ELR (cell line): ENCODE measurements around the gene MYL5.
"Not testable (repeated sequence)": the region's sequence is repeated elsewhere in the genome, so short reads cannot be mapped to it uniquely, and the experiment has no call there.

Source experiments
- DNase-seq: peaks from one replicate; pipeline ENCODE4 v3.0.0-alpha.2; 2015; ENCODE audit warnings: low read depth

MYL5 gene, protein sequence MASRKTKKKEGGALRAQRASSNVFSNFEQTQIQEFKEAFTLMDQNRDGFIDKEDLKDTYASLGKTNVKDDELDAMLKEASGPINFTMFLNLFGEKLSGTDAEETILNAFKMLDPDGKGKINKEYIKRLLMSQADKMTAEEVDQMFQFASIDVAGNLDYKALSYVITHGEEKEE

DNA sequence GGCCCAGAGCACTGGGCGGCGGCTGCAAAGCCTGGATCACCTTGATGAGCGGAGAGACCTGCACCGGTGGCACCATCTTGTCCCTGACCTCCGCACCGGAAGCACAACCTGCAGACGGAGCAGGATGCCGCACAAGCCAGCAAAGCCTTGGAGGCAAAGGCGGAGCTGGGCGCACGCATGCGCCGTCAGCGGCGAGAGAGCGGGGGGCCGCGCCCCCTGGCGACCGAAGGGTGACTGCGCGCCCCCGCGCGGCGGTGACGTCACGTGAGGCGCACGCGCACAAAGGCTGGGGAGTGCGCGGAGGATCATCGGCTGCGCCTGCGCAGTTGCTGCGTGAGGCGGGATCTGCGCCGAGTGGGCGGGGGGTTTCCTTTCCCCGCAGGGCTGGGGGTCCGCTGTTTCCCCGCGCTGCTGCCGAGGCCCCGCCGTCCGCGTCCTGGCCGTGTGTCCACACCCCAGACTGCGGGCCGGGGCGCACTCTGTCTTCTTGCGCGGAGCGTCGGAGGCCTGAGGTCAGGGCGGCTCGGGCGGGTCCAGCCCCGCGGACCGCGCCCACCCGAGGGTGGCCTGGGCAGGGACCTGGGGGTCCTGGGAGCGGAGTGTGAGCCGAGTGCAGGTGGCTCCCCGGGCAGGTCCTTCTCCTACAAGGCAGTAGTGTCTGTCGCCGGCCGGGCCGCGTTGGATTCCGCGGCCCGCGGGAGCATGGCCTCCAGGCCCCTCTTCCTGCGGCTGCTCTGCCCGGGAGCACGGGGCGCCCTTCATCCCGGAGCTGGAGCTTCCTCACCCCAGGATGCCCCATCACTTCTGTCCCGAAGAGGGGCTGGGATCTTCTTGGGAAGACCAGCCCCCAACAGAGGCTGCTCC is at the start of gene MYL5, which contains the start of gene ATP5ME:
MYL5 (plus strand) TSS at position 371 of the 864 bp plus-strand sequence. CDS start 3,485 bp downstream, outside the sequence.
ATP5ME (minus strand) TSS at position 105 of the 864 bp plus-strand sequence; CDS start at position 76, 29 bp downstream.
- peak; percentile 94 for DNase-seq

DNA sequence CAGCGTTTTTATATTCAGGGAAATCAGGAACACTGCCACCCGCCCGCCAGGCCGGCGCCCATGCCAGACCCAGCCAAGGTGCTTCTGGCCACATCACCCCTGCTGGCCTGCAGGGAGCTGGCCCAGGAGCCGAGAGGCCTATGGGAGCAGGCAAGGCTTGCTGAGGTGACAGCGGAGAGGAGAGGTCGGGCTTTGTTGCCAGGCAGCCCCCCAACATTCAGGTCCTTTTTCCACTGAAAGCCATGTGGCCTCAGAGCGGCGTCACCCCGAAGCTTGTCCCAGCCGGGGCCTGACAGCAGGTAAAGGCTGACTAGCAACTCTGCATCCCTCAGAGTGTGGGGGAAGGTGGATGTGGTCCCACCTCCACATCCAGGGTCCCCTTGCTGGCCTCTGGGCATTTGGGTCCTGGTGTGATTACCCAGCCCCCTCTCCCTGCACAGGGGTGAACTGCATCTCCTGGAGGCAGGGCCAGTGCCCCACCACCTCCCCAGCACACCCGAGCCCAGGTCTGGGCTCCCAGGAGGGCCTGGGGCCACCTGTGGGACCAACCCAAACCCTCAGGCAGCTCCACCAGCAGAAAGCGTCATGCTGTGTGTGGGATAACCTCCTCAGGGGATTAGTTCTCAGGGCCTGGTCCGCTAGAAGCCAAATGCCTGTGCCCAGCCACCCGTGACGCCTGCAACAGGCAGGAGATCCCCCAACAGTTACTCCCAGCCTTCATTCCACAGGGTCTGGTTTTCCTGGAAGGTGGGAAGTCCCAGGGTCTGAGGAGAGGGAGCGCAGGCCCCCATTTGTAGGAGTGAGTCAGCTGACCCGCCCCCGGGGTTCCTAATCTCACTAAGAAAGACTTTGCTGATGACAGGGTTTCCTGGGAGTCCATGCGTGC is 49.4 kb upstream of the MYL5 start, which contains the start of gene PDE6B:
PDE6B (plus strand) TSS at position 869 of the 886 bp plus-strand sequence. CDS start 54 bp downstream, outside the sequence.
- no peak for DNase-seq

DNA sequence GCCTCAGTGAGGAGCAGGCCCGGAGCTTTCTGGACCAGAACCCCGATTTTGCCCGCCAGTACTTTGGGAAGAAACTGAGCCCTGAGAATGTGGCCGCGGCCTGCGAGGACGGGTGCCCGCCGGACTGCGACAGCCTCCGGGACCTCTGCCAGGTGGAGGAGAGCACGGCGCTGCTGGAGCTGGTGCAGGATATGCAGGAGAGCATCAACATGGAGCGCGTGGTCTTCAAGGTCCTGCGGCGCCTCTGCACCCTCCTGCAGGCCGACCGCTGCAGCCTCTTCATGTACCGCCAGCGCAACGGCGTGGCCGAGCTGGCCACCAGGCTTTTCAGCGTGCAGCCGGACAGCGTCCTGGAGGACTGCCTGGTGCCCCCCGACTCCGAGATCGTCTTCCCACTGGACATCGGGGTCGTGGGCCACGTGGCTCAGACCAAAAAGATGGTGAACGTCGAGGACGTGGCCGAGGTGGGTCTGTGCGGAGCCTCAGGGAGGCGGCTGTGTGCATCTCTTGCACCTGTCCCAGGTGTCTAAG is 48.6 kb upstream of the MYL5 start:
- DNase-seq = no peak

DNA sequence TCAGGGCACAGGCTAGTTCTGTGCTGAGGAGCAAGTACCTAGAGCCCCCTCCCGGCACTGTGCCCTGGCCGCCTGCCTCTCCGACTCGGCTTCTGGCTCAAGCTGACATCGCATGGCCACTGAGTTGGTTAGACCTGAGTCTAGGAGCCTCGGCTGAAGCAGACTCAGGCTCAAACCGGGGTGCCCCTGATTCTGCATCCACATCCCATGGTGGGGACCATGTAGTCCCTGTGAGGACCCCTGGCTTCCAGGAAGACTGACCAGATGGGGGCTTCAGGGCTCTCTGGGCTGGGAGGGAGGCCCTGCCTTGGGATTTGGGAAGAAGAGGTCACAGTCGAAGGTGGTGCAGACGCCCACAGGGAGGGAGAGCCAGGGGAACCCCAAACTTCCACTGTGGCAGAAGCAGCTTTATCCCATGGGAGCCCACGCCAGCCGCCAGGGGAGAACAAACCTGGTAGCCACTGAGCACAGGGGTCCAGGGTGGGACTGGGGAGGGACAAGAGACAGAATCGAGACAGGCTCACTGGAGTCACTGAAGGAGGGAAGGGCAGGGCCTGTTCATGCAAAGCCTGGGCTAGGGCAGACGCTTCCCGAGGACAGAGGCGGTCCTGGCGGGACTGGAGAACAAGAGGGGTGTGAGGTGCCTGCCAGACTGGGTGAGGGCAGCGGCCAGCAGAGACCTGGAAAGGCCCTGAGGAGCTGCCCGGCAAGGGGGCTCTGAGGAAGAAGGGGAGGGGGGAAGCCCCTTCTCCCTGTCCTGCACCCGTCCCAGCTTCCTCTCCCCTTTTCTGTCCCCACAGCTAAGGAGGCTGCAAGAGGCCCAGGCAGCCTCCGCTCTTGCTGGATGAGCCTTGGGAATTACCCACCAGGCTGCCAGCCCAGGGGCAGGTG is 47.9 kb upstream of the MYL5 start:
- no peak for DNase-seq

DNA sequence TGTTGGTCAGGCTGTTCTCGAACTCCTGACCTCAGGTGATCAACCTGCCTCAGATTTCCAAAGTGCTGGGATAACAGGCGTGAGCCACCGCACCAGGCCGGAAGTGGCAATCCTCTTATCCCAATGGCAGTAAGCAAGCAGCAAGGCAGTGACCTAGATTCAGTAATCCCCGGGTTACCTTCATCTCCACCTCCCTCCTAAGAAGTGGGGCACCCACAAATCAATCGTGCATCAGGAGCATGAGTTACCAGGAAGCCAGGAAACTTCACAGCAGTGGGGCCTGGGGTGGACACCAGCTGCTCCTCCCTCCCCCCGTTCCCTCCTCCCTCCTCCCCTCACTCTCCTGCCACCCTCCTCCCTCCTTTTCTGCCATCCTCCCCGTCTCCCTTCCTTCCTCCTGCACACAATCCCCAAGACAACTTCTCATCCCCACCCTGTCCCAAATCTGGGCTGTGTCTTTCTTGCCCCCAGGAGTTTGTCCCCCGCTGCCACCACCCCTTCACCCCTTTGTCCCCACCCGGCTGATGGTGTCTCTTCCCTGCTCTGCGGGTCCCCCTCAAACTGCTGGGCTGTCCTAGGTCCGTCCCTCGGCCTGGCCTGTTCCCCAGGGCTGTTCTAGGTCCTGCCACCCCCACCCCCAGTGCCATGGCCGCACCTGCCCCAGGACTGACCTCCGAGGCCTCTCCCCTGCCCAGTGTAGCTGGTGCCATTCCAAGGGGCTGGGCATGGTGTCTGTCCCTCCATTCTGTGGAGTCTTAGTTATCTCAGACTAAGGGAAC is 46.8 kb upstream of the MYL5 start:
- no peak for DNase-seq

DNA sequence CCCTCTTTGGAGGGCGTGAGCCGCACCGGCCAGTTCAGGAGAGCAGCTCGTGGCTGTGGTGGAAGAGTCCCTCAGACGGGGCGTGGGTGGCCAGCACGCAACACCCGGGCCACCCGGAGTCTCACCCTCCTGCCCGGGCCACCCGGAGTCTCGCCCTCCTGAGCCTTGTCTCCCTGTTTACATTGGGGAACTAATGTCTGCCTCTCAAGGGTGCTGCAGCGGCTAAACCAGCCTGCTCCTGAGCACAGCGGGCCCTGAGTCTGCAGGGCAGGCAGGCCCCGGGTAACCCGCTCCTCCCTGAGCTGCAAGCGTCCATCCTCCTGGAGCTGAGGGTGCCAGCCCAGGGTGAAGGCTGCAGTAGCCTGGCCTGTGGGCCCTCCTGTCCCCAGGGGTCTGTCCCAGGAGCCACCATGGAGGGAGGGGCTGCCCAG is 46.0 kb upstream of the MYL5 start:
- DNase-seq = no peak

DNA sequence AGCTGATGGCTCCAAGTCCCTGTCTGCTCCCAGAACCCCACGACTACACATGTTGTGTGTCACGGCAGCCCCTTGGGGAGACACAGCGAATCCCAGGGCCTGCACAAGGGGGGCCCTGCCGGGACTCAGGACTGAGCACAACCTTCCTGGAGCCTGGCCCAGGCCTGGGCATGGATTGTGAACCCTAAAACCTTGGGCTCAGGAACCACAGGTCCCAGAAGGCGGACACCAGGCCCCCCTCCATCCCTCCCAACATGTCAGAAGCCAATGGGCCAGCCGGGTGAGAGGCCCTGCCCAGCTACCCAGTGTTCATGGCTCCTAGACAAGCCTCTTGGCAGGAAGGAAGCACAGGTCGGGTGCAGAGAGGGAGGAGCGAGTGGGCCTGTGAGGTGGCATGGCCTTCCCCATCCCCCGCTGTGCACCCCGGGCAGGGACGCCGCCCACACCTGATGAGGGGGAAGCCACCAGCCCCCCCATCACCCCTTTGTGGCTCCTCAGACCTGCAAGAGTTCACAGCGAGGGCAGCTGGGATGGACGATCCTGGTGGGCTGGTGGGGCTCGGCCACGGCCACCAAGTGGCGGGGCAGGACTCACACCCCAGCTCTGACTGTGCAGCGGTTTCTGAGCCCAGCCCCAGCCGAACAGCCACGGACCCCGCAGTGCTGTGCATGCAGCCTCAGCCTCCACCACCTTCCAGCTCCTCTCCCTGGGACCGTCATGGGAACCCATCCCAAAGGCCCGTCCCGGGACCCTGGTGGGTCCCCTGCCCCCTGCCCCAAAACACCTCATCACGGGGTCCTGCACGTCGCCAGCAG is 45.3 kb upstream of the MYL5 start:
- no peak for DNase-seq

DNA sequence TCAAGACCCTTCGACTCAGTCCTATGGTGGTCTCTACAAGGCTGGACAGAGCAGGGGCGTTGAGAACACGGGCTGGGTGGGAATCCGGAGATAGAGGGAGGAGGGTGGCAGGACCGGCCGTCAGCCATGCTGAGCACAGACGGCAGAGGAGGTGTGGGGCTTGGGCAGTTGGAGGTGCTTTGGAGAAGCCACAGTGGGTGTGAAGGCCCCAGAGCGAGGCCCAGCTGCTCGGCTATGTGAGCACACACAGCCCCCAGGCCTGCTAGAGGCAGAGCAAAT is 44.8 kb upstream of the MYL5 start:
- no peak for DNase-seq

DNA sequence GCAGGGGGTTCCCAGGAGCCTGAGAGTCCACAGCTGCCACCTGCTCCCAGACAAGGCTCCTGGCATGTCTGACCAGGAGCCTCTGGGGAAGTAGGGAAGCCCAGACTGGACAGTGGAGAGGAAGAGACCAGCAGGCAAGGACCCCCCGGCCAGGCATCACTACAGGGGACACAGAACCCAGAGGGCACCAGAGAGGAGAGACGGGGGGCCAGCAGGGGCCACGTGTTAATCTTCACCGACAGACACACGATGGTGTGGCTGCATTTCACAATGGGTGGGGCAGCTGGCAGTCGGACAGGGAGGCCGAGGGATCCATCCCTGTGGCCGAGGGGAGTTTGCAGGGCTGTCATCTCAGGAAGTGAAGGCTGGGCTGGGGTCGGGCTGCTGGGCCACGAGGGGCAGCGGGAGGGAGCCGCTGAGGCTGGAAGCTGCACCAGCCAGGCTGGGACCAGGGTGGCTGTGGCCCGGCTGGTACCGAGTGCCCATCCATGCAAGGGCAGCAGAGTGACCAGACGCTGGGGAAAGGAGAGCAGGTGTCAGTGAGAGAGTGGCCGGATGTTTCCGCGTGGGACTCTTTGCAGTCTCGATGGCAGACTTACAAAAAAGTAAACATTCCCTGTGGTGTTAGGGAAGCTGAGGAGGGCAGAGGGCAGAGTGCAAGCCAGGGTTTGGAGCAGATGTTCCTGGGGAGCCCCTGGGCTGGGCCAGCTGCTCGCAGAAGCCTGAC is 44.3 kb upstream of the MYL5 start:
- no peak for DNase-seq

DNA sequence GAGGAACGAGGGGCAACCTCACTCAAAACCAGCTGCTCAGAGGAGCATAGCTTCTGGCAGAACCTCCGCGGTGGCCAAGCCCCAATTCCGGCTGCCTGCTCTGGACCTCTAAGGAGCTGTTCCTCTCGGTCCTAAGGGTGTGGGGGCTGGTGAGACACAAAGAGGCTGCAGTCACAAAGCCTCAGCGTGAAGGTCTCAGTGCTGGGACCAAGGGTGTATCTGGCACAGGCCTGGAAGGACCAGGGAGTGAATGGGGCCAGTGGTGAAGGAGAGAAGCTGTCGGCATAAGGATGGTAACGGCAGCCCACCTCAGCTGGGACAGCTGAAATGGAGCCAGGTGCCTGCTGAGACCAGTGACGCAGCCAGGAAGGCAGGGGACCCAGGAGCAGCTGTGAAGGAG is 43.7 kb upstream of the MYL5 start:
- no peak for DNase-seq

DNA sequence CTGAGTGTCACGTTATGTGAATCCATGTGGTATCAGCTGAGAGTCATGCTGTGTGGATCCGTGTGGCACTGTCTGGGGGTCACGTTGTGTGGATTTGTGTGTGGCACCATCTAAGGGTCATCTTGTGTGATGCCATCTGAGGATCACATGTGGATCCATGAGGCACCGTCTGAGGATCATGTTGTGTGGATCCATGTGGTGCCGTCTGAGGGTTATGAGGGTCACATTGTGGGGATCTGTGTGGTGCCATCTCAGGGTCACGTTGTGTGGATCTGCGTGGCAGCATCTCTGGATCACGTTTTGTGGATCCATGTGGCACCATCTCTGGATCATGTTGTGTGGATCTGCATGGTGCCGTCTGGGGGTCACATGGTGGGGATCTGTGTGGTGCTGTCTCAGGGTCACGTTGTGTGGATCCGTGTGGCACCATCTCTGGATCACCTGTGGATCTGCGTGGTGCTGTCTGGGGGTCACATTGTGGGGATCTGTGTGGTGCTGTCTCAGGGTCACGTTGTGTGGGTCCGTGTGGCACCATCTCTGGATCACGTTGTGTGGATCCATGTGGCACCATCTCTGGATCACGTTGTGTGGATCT is 42.0 kb upstream of the MYL5 start:
- DNase-seq = no peak

DNA sequence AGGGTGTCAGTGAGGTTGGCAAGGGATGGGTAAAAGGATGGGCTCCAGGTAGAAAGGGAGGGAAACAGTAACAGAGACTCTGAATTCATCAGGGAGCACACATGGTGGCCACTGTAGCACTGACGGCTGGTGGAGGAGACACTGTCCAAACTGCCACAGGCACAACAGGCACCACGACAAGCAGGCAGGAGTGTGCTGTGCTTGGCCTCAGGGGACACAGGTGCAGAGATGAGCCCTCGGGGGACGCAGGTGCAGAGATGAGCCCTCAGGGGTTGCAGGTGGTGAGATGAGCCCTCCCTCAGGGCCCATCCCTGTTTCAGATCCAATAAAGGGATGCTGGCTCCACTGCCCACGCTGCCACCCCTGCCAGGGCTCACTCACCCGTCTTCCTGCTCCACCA is 41.4 kb upstream of the MYL5 start:
- DNase-seq = no peak

DNA sequence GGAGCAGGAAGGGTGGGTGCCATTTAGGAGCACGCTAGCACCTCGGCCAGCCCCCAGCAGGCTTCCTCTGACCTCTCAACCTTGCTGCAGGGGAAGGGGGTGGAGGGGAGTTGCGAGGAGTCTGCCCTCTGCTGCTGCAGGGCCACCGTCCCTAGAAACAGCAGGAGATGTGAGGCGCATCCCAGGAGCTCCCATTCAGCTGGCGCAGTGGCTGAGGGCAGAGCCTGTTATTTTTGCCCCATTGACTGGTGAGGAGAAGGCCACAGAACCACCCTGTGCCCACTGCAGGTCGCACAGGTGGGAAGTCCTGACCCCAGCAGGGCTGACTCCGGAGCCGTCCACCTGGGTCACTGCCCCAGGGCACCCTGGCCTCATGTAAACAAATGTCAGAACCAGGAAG is 40.9 kb upstream of the MYL5 start:
- DNase-seq = no peak

DNA sequence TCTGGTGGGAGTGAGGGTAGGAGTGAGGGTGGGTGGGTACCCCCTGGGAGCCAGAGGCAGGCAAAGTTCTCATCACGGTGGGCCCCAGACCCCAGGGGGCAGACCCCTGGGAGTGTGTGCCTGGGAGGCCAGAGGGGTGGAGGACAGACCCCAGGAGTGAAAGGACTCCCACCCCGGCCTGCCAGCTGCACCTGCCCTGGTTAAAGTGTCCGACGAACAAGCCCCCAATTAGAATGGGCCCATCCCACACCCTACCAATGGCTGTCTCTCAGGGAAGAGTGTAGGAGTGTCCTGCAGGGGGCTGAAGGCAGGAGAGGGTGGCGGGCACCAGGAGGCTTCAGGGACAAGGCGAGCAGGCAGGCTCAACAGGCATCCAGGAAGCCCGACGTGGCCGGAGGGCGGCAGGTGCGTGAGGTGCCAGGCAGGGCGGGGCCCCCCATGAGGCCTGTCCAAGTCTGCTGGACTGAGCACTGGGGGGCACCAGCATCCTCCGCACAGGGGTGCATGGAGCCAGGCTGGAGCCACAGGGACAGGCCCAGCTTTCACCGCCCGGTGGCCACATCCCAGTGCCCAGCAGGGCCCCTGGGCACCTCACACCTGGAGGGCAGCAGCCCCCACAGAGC is 40.3 kb upstream of the MYL5 start:
- no peak for DNase-seq

DNA sequence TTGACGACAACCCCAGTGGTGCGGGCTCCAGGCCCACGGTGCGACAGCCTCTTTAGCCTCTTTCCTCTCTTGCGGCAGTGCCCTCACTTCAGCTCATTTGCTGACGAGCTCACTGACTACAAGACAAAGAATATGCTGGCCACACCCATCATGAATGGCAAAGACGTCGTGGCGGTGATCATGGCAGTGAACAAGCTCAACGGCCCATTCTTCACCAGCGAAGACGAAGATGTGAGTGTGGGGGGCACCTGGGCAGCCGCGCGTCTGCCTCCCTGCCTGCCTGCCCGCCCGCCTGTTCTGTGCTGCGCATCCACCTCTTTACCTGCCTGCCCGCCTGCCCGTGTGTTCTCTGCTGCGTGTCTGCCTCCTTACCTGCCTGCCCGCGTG is 39.8 kb upstream of the MYL5 start:
- DNase-seq = no peak

DNA sequence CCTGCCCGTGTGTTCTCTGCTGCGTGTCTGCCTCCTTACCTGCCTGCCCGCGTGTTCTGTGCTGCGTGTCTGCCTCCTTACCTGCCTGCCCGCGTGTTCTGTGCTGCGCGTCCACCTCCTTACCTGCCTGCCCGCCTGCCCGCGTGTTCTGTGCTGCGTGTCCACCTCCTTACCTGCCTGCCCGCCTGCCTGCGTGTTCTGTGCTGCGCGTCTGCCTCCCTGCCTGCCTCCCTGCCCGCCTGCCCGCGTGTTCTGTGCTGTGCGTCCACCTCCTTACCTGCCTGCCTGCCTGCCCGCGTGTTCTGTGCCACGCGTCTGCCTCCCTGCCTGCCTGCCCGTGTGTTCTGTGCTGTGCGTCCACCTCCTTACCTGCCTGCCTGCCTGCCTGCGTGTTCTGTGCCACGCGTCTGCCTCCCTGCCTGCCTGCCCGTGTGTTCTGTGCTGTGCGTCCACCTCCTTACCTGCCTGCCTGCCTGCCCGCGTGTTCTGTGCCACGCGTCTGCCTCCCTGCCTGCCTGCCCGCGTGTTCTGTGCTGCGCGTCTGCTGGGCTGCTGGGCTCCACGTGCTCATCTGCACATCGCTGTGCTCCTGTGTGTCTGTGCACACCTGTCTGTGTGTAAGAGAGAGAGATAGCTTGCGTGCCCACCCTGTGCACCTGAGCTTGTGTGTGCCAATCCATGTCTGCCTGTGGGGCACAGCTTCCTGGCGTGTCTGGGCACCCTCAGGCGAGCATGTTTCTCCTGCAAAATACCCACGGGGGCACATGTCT is 39.1 kb upstream of the MYL5 start:
- not testable (repeated sequence) for DNase-seq
